HG02973 (cell line): ENCODE results near the gene PSEN1.

ENCODE experiments used
- ATAC-seq: cut with Tn5 transposase; IDR thresholded peaks from one replicate; pipeline ENCODE4 v1.9.1; 2021; ENCODE audit warnings: moderate library complexity; ENCODE audit not compliant: unreplicated experiment

PSEN1 gene

GRCh38 chr14:73136387-73137225, at the start of gene PSEN1:
Gene PSEN1 (plus strand): TSS chr14:73136507. CDS start chr14:73148020, 11,513 bp downstream.
- peak; percentile 87 for ATAC-seq

- ATAC-seq, result no peak
These were observed 45.3 kb upstream of the PSEN1 start for GRCh38 chr14:73091044-73091443.

GRCh38 chr14:73097421-73097820, 38.9 kb upstream of the PSEN1 start:
- no peak for ATAC-seq

- no peak for ATAC-seq
These were observed 36.0 kb upstream of the PSEN1 start for GRCh38 chr14:73100334-73100733.

- ATAC-seq, result no peak
These were observed 33.4 kb upstream of the PSEN1 start for GRCh38 chr14:73102806-73103497.

- ATAC-seq, result no peak
These were observed 31.3 kb upstream of the PSEN1 start for GRCh38 chr14:73105050-73105449.

GRCh38 chr14:73105727-73106126, 30.6 kb upstream of the PSEN1 start:
- no peak for ATAC-seq

- ATAC-seq, result no peak
These were observed 20.1 kb upstream of the PSEN1 start for GRCh38 chr14:73116079-73116665.

- no peak for ATAC-seq
These were observed 12.0 kb upstream of the PSEN1 start for GRCh38 chr14:73124180-73124894.

- no peak for ATAC-seq
These were observed 11.1 kb upstream of the PSEN1 start for GRCh38 chr14:73125169-73125588.

GRCh38 chr14:73125746-73126145, 10.6 kb upstream of the PSEN1 start:
- ATAC-seq, result no peak

- no peak for ATAC-seq
These were observed 2.5 kb upstream of the PSEN1 start for GRCh38 chr14:73133795-73134194.

GRCh38 chr14:73136085-73136386, 271 bp upstream of the PSEN1 start:
- ATAC-seq, result no peak

GRCh38 chr14:73140811-73141323, 4.6 kb downstream of the PSEN1 start:
- ATAC-seq, result no peak

GRCh38 chr14:73142216-73142615, 5.9 kb downstream of the PSEN1 start:
- ATAC-seq, result no peak

GRCh38 chr14:73143003-73143402, 6.7 kb downstream of the PSEN1 start:
- no peak for ATAC-seq

- no peak for ATAC-seq
These were observed 7.3 kb downstream of the PSEN1 start for GRCh38 chr14:73143617-73144016.

GRCh38 chr14:73145371-73145770, 9.1 kb downstream of the PSEN1 start:
- ATAC-seq, result no peak

- no peak for ATAC-seq
These were observed 9.8 kb downstream of the PSEN1 start for GRCh38 chr14:73146111-73146510.

GRCh38 chr14:73149753-73150152, 13.4 kb downstream of the PSEN1 start:
- ATAC-seq, result no peak

GRCh38 chr14:73153272-73153671, 17.0 kb downstream of the PSEN1 start:
- no peak for ATAC-seq
